ENCODE measurements around the gene SLC19A3.
"Not testable (repeated sequence)": the region's sequence is repeated elsewhere in the genome, so short reads cannot be mapped to it uniquely, and the experiment has no call there.

The SLC19A3 gene

GRCh38 chr2:227717687-227718567 is at the start of gene SLC19A3:
TSS of gene SLC19A3 (minus strand) at chr2:227718028. CDS start at chr2:227702318, 15,710 bp downstream.
- peak; percentile 51 for DNase-seq

DNA sequence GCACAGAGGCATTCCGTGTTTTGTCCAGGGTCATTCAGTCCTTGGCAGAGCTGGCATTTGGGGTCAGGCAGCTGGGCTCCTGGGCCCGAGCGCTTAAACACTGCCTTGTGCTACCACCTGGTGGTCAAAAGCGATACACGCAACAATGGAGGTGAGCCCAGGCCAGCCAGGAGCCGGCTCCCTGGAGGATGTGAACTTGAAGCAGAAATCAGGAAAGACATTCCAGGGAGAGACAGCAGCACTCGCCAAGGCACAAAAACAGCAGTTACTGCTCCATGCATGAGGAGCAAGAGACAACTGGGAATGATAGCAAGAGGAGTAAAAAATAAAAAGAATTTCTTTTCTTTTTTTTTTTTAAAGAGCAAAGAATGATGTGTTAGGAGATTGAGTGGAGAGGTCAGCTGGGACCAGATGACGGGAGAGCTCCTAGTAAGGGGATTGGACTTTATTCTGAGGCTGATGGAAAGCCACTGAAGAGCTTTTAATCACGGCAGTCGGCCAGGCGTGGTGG is 48.6 kb upstream of the SLC19A3 start:
- DNase-seq, result peak; percentile 53

DNA sequence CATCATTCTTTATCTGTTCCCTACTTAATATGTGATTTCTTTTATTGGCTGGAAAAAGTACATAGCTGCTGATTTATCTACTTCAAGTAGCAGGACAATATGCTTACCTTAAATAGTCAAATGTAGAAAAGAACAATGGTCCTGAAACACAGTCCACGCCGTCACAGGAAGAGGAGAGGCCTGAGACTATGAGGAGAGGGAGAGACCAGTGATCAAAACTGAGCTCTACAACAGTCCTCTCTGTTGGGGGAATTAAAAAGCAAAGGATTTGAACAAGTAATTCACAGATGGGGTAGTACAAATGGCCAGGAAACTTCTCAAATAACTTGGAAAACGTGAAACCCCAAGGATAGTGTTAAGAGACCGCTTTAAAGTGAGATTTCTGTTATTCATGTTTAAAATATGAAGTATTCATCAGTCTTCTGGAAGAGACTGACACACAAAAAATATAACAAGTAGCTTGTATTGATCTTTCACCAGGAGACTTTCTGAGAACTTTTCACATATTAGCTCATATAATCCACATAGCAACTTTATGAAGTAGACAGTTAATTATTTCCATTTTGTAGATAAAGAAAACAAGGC is 48.1 kb upstream of the SLC19A3 start:
- no peak for DNase-seq

DNA sequence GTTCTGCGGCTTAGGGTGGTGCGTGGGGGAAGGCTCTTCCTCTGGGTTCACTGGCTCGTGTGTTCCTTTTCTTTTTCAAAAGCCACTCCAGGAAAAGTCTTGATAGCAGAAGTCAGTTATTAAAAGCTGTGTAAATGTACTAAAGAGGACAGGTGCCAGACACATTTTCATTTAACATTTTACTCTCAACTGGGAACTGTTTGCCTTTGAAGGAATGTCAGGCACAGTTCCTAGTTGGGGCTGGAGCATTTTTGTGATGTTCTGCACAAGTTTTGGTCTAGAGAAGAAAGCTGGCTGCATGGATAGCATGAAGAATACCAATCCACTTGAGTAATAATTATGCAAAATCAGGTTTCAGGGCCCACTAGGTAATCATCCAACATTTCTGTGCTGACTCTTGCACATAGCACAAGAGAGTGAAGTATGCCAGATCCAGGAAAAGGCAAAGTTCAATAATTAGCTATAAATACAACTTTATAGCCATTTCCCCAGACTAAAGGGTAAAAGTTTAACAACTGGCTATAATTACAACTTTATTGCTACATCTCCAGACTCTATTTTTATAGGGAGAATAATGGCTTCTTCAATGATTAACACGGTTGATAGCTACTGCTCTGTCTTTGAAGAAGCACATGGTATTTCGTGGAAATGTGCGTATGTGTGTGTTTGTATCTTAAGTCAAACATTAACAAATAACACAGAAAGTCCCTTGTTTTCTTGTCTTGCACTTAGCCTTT is 44.1 kb upstream of the SLC19A3 start:
- no peak for DNase-seq

DNA sequence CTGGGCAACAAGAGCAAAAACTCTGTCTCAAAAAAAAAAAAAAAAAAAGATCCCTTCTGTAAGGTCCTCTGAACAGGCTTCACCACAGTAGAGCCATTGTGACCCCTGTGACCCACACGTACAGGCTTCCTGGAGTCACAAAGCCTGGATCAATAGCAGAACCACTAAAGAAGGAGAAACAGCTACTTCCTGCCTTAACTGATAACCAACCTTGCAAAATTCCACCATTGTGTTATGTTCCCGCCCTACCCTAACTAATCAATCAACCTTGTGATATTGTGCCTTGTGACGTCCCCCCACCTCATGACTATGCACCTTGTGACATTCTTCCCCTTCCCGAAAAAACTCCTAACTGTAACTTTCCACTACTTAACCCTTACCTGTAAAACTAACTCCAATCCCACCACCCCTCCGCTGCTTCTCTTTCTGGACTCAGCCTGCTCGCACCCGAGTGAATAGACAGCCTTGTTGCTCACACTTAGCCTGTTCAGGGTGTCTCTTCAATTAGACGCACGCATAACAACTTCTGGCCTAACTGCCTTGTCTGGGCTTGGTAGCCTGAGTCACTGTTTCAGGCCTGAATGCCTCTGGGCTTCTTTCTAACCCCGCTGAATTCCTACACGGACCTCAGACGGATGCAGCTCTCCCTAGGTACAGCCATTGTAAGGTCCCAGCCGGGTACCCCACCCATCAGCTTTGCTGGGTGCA is 41.7 kb upstream of the SLC19A3 start:
- no peak for DNase-seq

GRCh38 chr2:227756261-227756660 is 38.4 kb upstream of the SLC19A3 start:
- not testable (repeated sequence) for DNase-seq

GRCh38 chr2:227748079-227748478 is 30.3 kb upstream of the SLC19A3 start:
- DNase-seq, result no peak

- DNase-seq, result no peak
Observed at GRCh38 chr2:227745594-227745993, 27.8 kb upstream of the SLC19A3 start, which contains the start of gene SCYGR8. TSS of gene SCYGR8 (plus strand) at chr2:227745894. CDS start at chr2:227745894, 0 bp downstream.

DNA sequence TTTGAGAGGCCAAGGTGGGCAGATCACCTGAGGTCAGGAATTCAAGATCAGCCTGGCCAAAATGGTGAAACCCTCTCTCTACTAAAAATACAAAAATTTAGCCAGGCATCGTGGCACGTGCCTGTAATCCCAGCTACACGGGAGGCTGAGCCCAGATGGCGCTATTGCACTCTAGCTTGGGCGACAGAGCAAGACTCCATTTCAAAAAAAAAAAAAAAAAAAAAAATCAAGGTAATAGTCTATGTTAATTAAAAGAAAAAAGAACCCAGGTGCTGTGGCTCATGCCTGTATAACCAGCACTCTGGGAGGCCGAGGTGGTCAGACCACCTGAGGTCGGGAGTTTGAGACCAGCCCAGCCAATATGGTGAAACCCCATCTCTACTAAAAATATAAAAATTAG is 22.9 kb upstream of the SLC19A3 start:
- not testable (repeated sequence) for DNase-seq

GRCh38 chr2:227739351-227739750 is 21.5 kb upstream of the SLC19A3 start:
- no peak for DNase-seq

GRCh38 chr2:227728035-227728434 is 10.2 kb upstream of the SLC19A3 start, which contains the start of gene SCYGR7:
TSS of gene SCYGR7 (plus strand) at chr2:227728335. CDS start at chr2:227728335, 0 bp downstream.
- no peak for DNase-seq

DNA sequence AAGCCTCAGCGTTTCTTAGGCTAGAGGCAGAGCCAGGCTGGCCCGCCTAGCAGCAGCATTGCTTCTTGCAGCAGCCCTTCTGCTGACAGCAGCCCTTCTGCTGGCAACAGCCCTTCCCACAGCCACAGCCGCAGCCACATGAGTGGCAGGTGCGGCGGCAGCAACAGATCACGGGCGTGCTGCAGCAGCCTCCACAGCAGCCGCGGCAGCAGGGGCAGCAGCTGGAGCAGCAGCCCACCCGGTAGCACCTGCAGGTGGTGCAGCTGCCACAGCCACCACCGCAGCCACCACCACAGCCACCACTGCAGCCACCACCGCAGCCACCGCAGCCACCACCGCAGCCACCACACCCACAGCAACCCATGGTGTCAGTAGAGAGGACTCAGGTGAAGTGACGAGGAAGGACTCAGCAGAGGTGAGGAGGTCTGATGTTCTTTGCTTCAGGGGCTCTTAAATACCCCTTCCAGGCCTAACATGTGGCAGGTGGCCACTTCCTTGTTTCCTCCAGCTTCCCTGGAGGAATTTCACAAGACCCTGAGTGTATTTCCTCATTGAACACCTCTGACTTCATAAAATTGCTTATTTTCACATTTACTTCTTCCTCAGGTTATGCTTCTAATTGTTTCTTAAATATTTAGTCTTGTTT is 6.7 kb upstream of the SLC19A3 start, which contains the start of gene SCYGR6:
TSS of gene SCYGR6 (minus strand) at position 364 of the 646 bp plus-strand sequence. CDS start at position 364, 0 bp downstream.
- no peak for DNase-seq

- DNase-seq, result not testable (repeated sequence)
Observed at GRCh38 chr2:227722821-227723220, 5.0 kb upstream of the SLC19A3 start.

- DNase-seq, result no peak
Observed at GRCh38 chr2:227720680-227721079, 2.9 kb upstream of the SLC19A3 start.

GRCh38 chr2:227719641-227720040 is 1.8 kb upstream of the SLC19A3 start:
- no peak for DNase-seq

- DNase-seq, result no peak
Observed at GRCh38 chr2:227716501-227716900, 1.3 kb downstream of the SLC19A3 start.

DNA sequence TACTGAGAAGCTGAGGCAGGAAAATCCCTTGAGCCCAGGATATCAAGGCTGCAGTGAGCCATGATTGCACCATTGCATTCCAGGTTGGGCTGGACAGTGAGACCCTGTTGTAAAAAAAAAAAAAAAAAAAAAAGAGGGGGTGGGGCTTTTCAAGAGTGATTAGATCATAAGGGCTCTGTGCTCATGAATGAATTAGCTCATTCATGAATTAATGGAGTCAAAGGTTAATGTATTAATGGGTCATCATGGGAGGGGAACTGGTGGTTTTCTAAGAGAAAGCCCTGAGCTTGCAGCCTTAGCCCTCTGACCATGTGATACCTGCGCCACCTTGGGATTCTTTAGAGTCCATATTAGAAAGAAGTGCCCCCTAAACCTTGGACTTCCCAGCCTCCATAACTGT is 4.5 kb downstream of the SLC19A3 start:
- DNase-seq, result no peak

GRCh38 chr2:227710986-227711385 is 6.8 kb downstream of the SLC19A3 start:
- DNase-seq, result no peak

DNA sequence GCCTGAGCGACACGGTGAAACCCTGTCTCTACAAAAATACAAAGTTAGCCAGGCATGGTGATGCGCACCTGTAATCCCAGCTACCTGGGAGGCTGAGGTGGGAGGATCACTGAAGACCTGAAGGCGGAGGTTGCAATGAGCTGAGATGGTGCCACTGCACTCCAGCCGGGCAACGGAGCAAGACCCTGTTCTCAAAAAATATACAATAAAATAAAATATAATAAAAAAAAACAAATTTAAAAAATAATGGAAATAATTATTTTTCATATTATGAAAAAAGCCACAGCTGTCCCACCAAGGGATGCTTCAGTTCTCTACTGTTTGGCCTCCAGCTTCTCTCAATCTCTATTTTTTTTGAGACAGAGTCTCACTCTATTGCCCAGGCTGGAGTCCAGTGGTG is 10.4 kb downstream of the SLC19A3 start:
- DNase-seq, result no peak

DNA sequence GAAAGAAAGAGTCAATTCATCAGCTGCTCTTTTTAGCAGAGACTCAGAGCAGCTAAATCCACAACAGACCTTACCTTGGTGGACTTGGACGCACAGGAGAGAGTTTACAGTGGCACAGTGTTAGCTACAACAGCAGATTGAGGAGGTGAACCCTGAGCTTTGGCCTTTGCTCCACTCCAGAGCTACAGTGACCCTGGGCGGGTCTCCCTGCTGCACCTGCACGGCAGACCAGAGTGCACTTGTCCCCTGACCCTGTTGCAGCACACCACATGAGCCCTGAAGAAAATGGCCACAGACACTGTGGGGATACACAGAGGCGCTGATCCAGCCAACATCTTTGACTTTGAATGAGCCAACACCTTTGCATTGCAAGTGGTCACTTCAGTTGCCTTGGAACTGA is 11.0 kb downstream of the SLC19A3 start:
- no peak for DNase-seq

- no peak for DNase-seq
Observed at GRCh38 chr2:227703961-227704360, 13.9 kb downstream of the SLC19A3 start.

DNA sequence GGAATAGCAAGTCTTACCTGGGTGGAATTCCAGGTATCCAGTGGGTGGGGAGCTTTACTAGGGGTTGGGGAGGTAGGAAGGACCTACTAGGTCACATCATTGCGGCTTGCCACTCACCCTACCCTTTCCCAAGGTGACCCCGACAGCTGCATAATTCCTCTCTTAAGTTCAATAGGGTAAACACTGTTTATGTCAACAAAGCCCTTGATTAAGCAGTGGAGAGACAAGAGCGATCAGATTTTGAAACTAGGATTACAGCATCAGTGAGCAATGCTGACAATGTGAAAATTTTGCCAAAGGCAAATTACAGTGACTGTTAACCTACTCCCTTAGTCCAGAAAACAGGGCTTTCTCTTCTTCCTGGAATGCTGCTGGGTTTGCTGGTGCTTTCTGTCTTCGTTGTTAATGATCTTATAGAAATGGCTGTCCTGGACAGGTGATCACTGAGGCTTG is 14.5 kb downstream of the SLC19A3 start:
- DNase-seq, result no peak

All from GOT3 (cell line).